Left forelimb (tissue), 1 donor: ENCODE results near the gene PLCXD1.
"Not testable (repeated sequence)": the region's sequence is repeated elsewhere in the genome, so short reads cannot be mapped to it uniquely, and the experiment has no call there.

Experiments
- DNase-seq: peaks from one replicate; pipeline ENCODE4 v3.0.0-alpha.2; 2018; ENCODE audit warnings: low spot score

The PLCXD1 gene

DNA sequence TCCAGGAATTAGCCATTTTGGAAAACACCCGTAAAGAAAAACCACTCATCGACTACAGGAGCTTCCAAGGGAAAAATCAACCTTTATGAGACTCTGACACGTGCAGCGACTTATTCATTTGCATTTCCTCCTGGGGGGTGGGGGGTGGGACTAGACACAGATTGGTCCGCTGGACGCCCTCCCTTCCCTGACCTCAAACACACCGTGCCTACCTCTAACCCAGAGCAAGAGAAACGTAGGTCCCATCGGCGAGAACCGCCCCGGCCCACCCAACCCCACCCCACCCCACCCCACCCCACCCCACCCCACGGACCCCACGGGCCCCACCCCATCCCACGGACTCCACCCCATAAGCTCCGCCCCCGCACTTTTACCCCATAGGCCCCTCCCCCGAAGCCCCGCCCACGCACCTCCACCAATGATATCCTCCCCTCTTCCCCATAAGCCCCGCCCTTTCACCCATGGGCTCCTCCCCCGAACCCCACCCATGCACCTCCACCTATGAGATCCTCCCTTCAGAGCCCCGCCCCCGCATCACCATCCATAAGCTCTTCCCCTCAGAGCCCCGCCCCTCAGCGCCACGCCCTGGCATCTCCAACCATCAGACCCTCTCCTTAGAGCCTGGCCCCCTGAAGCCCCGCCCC lies 36.4 kb downstream of the PLCXD1 start:
- no peak for DNase-seq

GRCh38 chrX:318068-318738 lies 37.0 kb downstream of the PLCXD1 start:
- peak; percentile 97 for DNase-seq

GRCh38 chrX:318739-319578 lies 37.8 kb downstream of the PLCXD1 start, which contains the start of gene GTPBP6:
TSS of gene GTPBP6 (minus strand) at chrX:318796. CDS start at chrX:318787, 9 bp downstream.
- DNase-seq: peak; percentile 100

- DNase-seq: no peak
These were observed 38.5 kb downstream of the PLCXD1 start for GRCh38 chrX:319579-320125.

- no peak for DNase-seq
These were observed 39.1 kb downstream of the PLCXD1 start for GRCh38 chrX:320126-320783.

DNA sequence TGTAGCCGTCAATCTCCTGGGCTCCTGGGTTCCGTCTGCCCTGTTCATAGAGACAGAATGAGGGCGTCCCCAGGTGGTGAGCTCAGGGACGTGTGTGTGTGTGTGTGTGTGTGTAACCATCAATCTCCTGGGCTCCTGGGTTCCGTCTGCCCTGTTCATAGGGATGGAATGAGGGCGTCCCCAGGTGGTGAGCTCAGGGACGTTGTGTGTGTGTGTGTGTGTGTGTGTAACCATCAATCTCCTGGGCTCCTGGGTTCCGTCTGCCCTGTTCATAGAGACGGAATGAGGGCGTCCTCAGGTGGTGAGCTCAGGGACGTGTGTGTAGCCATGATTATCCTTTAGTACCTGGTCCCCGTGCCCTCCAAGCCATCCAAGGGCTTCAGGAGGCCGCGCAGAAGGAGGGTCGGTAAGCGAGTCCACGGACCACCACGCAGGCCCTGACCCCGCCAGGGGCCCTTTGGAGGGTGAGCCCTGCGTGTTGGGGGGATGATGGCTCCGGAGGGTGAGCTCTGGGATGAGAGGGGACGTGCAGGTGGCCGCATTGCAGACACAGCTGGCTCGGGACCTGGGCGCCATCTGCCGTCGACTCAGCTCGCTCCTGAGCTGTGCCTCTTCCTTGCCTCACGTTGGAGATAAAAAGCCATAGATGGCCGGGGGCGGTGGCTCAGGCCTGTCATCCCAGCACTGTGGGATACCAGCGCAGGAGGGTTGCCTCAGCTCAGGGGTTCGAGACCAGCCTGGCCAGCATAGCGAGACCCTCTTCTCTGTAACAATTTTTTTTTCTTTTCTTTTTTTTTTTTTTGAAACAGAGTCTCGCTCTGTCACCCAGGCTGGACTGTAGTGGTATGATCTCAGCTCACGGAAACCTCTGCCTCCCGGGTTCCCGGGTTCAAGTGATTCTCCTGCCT lies 42.8 kb downstream of the PLCXD1 start:
- no peak for DNase-seq

DNA sequence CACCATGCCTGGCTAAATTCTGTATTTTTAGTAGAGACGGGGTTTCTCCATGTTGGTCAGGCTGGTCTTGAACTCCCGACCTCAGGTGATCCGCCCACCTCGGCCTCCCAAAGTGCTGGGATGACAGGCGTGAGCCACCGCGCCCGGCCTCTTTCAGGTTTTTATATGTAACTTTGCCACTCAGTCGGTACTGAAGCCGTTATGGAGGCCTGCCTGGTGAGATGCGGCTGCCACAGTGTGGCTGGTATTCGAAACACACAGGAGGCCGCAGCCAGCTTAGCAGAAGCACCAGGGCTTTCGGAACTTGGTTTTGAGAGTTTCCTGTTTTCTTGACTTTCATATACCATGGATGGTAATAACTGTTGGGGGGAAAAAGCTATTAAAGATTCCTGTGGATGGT lies 43.5 kb downstream of the PLCXD1 start:
- DNase-seq: not testable (repeated sequence)

GRCh38 chrX:327660-328126 lies 46.5 kb downstream of the PLCXD1 start:
- no peak for DNase-seq

- no peak for DNase-seq
These were observed 48.2 kb downstream of the PLCXD1 start for GRCh38 chrX:329291-329910.

- not testable (repeated sequence) for DNase-seq
These were observed 49.1 kb downstream of the PLCXD1 start for GRCh38 chrX:330141-330725.

GRCh38 chrX:330726-331150 lies 49.6 kb downstream of the PLCXD1 start:
- no peak for DNase-seq

DNA sequence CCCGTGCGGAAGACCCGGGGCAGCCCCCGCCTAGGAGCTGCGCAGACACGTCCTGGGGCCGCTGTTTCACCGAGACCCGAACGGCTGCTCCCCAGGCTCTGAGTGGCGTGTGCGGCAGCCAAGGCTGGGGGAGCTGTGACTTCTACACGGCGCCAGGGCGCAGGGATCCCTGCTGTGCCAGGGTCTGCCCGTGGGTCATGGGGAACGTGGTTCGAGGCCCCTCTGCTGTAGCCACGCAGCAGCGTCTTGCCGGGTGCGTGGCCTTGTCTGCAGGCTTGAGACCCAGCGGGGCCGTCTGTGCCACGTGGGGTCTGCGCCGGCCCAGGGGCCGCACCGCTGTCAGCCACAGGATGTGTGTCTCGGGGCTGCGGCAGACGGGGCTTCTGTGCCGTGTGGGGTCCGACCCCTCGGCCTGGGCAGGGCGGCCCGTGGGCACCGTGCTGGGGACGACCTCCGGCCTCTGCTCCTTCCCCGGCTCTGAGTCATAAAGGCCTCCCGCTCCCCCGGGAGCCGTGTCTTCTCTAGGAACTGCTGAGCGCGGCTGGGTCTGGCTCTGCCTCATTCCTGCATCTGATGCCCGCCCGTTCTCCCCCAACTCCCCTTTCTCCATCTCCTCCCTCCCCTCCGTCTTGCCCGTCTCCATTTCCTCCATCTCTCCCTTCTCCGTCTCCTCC lies 50.1 kb downstream of the PLCXD1 start:
- no peak for DNase-seq

DNA sequence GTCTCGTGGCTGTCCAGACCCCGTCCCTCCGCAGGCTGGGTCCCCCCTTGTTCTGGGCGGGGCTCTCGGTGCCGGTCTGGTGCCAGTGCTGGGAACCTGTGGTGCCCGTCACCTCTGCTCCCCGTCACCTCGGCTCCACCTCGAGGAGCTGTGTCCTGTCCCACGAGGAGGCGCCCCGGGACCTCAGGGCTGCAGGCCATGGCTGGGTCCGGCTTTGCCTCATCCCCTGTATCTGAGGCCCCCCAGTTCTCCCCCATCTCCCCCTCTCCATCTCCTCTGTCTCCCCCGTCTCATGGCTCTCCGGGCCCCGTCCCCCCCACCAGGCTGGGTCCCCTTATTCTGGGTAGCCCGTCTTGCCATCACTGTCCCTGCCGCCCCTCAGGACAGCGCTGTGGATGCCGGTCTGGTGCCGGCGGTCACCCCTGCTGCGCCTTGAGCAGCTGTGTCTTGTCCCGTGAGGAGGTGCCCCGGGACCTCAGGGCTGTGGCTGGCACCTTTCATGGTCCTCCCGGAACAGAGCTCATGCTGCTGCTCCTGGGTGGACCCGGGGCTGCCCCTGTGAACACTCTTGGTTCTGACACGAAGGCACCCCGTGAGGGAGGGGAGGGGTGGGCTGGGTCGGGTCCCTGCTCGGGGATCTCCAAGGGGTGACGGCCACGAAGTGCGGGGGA lies 50.8 kb downstream of the PLCXD1 start:
- DNase-seq: no peak

DNA sequence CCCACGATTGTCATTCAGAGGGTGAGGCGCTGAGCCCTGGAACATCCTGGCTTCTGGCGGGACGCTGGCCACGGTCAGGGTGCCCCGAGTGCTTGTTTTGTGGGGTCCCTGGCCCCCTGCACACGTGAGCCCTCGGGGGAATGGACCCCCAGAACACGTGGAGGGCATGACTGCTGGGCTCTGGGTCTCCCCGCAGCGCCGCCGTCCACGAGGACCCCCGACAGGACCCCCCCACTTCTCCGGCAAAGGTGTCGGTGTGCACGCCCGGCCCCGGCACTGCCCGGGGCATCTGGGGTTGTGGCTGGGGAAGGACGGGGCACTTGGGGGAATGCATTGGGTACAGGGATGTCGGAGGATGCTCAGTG lies 51.3 kb downstream of the PLCXD1 start:
- DNase-seq: no peak

GRCh38 chrX:332916-333610 lies 51.9 kb downstream of the PLCXD1 start:
- no peak for DNase-seq

- DNase-seq: no peak
These were observed 52.6 kb downstream of the PLCXD1 start for GRCh38 chrX:333611-334311.

DNA sequence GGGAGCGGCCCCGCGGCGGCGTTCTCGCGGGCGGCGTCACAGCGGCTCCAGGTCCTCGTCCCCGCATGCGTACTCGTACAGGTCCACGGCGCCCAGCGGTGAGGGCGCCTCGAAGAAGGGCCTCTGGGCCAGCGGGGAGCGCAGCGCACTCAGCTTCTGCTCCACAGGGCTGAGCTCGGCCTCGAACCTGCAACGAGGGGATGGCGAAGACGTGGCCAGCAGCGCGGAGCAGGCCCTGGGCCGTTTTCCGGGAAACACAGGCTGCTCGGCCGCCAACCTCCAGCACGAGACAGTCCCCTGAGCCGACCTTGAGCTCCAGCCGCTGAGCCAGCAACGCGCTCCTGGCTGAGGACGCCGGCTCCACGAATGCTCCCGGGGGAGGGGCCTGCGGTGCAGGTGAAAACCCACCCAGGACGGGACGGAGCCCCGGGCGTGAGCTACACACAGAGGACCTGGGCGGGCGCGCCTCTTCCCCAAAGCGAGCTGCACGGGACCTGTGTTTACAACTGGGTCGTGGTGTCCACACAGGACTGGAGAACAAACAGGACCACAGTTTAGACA lies 53.2 kb downstream of the PLCXD1 start:
- DNase-seq: no peak
